Peyer's patch (tissue), 4 donors: ENCODE results near the gene TMEM239.

Experiments used
- POLR2A ChIP-seq, 2 donors: fragments of 450-650 bp; IDR thresholded peaks; one replicate each; pipeline ENCODE4 v1.5.1; 2017; ENCODE audit warnings: antibody characterized with exemption in 2 of 2, mild to moderate bottlenecking in 2 of 2, moderate library complexity in 2 of 2
- TF ChIP-seq, protein P1 (sequence below), 6 experiments: fragments of 450-650 bp in 4 of 6; fragments of 200-600 bp in 2 of 6; sonication (generic) in 1 of 6; IDR thresholded peaks; one replicate each; pipeline ENCODE4 v1.5.1; 2017 to 2019; ENCODE audit warnings: antibody characterized with exemption in 6 of 6, mild to moderate bottlenecking in 3 of 6, moderate library complexity in 1 of 6

DNA sequence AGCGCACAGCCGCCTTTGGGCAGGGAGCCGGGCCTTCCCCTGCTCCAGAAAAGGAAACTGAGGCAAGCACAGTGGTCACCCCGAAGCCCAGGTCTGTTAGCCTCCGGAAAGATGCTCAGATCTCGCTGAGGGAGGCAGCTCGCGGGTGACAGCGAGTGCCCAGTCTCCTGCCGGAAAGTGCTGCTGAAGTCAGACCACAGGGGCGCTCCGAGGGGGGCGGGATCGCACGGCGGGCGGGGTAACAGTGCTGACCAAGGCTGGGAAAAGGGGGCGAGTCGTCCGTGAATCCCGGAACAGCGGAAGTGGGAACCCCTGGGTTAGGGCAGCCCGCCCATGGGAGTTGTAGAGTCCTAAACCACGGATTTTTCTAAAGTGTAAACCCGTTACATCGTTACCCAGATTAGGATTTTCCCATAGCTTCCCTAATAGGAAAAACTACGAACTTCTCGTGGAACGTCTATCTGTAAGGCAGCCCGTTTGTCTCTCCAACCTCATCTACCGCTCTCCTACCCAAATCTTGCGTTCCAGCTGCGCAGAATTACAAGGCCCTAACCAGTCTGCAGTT, 24.9 kb downstream of the TMEM239 start:
- TF ChIP-seq, protein P1, sequence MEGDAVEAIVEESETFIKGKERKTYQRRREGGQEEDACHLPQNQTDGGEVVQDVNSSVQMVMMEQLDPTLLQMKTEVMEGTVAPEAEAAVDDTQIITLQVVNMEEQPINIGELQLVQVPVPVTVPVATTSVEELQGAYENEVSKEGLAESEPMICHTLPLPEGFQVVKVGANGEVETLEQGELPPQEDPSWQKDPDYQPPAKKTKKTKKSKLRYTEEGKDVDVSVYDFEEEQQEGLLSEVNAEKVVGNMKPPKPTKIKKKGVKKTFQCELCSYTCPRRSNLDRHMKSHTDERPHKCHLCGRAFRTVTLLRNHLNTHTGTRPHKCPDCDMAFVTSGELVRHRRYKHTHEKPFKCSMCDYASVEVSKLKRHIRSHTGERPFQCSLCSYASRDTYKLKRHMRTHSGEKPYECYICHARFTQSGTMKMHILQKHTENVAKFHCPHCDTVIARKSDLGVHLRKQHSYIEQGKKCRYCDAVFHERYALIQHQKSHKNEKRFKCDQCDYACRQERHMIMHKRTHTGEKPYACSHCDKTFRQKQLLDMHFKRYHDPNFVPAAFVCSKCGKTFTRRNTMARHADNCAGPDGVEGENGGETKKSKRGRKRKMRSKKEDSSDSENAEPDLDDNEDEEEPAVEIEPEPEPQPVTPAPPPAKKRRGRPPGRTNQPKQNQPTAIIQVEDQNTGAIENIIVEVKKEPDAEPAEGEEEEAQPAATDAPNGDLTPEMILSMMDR (IDR thresholded peaks at IDR 0.05), result no peak
- no peak for TF ChIP-seq POLR2A (IDR thresholded peaks at IDR 0.05)
